HK-2 (cell line): ENCODE data around the gene GGT6.
"Not testable (repeated sequence)": the region's sequence is repeated elsewhere in the genome, so short reads cannot be mapped to it uniquely, and the experiment has no call there.

Experiments
- DNase-seq: peaks from one replicate; pipeline ENCODE4 v3.0.0-alpha.2; 2018; ENCODE audit not compliant: unreplicated experiment

The GGT6 gene, protein sequence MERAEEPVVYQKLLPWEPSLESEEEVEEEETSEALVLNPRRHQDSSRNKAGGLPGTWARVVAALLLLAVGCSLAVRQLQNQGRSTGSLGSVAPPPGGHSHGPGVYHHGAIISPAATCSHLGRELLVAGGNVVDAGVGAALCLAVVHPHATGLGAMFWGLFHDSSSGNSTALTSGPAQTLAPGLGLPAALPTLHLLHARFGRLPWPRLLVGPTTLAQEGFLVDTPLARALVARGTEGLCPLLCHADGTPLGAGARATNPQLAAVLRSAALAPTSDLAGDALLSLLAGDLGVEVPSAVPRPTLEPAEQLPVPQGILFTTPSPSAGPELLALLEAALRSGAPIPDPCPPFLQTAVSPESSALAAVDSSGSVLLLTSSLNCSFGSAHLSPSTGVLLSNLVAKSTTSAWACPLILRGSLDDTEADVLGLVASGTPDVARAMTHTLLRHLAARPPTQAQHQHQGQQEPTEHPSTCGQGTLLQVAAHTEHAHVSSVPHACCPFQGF

DNA sequence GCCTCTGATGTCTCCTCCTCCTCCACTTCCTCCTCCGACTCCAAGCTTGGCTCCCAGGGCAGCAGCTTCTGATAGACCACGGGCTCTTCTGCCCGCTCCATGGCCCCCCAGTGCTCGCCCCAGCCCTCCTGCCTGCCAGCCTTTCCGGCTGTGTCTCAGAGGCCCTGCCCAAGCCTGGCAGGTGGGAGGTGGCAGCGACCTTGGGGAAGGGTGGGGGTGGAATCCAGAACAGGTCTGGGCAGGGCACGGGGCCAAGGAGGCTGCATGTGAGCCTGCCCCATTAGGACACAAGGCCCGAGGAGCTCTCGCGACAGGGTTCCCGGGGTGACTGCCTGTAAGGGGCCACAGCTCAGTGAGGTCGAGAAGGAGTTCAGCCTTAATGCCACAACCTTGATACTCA, at the start of gene GGT6:
Gene GGT6, minus strand, starts transcription at position 157 of the 400 bp plus-strand sequence. Its CDS starts 56 bp downstream, at position 101.
- DNase-seq = no peak

DNA sequence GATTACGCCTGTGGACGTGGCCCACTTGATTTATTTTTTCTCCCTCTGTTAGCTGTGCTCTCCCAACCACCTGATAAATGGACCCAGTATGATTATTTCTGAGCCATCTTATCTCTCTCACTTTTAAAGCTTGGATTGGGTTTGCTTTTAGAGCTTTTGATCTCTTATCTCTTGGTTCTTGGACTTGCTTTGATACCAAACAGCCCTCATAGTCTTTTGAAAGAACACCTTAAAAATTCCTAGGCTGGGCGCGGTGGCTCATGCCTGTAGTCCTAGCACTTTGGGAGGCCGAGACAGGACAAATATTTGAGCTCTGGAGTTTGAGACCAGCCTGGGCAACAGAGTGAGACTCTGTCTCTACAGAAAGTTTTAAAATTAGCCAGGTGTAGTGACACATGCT, 49.8 kb upstream of the GGT6 start:
- DNase-seq = no peak

DNA sequence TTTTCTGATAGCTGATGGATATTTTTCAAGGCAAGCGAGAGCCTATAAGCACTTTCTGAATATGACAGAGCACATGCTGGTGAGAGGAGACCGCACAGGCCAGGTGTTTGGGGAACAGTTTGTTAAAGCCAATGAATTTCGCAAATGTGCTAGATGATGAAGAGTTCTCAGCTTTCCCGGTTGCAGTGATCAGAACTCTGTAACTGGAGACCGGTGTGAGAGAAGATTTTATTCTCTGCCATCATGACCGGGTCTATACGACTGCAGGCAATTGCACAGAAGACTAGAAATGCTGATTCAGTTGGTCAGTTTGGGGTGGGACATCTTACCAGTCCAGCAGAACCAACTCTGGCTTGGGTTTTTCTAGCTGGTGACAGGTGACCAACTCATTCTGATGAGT, 49.4 kb upstream of the GGT6 start:
- no peak for DNase-seq

DNA sequence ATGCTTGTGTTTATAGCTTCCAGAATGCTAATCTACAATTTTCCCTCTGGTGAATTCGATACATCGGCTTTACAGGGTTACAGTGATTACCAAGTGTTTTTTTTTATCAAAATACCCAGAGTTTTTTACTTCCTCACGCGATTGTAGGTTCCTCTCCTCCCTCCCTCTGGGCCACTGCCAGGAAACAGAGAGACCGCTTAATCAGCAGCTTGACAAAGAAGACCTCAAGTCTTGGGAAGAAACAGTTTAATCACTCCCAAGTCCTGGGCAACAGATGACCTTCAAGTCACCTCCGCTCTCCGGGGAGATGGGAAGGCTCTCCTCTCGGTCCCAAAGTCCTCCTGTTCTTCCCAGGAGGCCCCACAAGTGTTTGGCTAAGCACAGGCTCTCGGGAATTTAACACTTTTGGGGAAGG, 47.4 kb upstream of the GGT6 start:
- DNase-seq = no peak

DNA sequence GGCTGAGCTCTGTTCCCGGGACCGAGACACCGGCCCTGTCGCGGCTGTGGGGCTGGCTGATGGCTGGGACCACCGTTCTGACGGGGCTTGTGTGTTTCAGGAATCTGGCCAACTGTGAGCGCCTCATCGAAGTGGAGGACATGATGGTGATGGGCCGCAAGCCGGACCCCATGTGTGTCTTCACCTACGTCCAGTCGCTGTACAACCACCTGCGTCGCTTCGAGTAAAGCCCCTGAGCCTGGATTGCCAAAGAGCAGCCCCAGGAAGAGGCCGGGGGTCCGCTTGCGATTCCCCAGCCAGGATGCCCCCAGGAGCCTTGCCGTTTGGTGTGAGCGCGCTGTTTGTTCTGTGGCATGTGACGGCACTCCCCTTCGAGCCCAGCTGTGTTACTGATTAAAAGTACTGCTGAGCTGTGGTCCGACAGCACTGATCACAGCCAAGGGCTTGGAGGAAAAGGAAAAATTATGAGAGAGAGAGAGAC, 46.9 kb upstream of the GGT6 start:
- DNase-seq = no peak

DNA sequence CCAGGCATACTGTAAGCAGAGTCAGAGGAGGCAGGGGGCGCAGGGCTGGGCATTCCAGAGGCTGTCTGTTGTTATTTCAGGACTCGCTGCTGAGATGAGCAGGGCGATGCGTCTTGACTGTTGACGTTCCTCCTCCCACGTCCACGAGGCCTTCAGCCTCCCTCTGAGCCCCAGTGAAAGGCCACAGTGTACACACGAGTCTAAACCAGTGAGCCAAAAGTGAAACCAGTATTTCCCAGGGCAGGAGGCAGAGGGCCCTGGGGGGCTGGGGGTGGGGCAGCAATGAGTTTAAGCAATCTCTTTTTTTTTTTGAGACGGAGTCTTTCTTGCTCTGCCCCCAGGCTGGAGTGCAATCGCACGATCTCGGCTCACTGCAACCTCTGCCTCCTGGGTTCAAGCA, 45.4 kb upstream of the GGT6 start:
- DNase-seq = no peak

DNA sequence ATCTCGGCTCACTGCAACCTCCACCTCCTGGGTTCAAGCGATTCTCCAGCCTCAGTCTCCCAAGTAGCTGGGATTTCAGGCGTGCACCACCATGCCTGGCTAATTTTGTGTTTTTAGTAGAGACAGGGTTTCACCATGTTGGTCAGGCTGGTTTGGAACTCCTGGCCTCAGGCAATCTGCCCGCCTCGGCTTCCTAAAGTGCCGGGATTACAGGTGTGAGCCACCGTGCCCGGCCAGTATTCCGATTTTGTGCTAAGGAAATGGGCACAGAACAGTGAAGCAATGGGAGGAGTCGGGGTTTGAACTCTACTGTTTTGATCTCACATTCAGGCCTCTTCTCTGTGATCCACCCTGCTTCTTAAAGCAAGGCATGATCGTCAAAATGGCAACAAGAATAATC, 44.4 kb upstream of the GGT6 start:
- not testable (repeated sequence) for DNase-seq

DNA sequence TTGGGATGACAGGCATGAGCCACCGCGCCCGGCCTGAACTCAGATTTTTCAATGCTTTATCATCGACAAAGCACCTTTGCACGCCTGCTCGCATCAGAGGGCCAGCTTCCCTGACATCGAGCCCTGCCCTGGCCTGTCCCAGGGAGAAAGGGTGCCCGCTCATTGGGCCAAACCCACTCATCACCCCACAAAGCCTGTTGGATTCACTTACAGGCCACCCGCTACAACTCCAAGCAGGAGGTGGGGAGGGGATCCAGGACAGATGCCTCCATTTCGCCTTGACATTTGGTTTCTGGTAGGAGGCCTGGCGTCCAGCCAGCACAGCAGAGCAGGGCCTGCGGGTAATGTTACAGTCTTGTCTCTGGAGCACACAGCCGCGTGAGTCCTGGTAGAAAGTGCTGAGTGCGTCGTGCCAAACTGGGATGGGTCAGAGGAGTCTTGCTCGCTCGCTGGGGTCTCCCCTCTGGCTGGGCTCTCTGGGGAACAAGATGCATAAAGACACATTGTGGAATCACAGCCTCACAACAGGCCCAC, 43.8 kb upstream of the GGT6 start:
- DNase-seq = no peak

DNA sequence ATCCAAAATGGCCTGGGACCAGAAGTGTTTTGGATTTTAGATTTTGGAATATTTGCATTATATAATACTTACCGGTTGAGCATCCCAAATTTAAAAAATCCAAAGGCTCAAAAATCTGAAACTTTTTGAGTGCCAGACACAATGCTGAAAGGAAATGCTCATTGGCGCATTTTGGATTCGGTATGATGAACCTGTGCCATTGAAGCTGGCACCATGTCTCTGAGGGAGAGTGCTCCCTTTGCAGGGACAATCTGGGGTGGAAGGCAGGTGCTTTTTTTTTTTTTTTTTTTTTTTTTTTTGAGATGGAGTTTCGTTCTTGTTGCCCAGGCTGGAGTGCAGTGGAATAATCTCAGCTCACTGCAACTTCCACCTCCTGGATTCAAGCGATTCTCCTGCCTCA, 41.7 kb upstream of the GGT6 start:
- DNase-seq = no peak

DNA sequence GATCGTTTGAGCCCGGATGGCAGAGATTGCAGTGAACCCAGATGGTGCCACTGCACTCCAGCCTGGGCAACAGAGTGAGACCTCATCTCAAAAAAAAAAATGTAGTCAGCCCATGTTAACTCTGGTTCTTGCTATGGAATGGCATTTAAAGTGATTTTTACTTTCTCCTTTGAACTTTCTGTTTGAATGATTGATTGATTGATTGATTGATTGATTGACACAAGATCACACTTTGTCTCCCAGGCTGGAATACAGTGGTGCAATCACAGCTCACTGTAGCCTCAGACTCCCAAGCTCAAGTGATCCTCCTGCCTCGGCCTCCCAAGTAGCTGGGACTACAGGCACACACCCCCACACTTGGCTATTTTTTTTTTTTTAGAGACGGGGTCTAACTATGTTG, 40.9 kb upstream of the GGT6 start:
- no peak for DNase-seq

DNA sequence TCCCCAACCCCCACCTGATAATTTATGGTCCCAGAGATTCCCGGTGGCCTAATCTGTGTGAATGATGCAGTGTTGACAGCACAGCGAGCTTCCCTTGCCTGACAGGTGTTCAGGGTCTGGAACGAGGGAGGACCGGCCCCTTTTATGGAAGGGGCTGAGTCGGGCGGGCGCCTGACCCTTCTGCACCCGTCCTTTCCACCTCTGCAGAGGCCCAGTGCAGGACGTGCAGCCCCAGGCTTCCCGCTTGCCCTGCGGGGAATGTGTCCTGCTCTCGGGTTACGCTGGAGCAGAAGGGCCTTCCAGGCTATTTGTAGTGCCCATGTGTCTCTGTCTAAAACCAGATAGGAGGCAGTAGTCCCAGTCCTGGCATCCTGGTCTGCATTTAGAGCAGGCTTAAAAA, 40.2 kb upstream of the GGT6 start:
- no peak for DNase-seq

DNA sequence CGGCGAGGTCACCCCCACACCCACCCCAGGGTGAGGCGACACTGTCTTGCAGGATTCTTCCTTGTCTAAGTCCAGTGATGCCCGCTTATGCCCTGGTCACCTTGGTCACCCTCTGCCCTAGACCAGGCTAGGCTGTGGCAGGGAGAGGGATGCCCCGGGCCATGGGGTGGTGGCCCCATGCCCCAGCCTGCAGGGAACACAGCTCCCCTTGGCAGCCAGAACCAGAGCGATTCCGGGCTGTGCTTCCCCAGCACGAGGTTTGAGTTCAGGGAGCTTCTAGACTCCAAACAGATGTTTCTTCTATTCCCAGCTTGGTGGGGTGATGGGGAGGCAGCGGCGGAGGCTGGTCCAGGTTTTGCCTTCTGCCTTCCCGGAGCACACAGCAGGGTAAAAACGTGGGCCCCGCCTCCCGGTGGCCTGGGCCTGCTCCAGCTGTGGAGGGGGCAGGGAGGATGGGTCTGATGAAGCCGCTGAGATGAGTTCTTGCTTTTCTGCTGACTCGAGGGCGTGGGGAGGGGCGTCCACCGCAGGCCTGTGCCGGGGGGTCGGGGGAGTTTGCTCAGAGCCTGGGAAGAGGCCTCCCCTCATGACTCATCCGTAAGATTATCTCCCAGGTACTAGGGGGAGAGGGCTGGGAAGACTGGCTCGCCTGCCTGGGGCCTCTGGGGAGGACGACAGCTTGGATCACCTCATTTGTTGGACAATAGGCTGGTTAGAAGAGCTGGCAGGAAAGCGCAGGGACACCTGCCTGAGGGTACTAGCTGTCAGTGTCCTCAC, 39.3 kb upstream of the GGT6 start:
- no peak for DNase-seq

DNA sequence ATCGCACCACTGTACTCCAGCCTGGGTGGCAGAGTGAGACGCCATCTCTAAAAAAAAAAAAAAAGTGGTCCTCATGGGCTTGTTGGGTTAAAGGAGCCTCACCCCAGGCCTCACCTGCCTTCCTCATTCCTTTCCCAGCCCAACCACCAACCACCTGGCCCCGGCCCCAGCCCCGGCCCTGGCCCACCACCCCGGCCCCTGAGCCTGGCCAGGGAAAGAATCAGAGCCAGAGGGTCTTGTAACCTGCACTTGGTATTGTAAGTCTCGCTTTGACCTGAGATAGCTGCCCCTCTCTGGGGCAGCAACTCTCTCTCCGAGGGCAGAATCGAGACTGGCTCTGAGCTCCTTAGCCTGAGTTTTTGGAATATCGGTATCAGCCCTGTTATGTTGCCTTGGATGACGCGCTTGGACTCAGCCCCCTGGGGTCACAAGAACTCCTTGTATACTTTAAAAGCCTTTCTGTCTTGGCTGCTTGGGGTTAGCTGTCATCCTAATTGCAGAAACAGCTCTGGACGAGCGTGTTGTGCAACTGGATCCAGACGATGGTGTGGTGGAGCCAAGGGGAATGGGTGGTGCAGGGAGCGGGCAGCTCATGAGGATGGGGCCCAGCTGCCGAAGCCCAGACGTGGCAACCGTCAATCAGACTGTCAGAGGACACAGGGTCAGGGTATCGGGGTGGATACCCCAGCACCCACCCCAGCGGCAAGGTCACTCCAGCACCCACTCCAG, 38.6 kb upstream of the GGT6 start:
- no peak for DNase-seq

DNA sequence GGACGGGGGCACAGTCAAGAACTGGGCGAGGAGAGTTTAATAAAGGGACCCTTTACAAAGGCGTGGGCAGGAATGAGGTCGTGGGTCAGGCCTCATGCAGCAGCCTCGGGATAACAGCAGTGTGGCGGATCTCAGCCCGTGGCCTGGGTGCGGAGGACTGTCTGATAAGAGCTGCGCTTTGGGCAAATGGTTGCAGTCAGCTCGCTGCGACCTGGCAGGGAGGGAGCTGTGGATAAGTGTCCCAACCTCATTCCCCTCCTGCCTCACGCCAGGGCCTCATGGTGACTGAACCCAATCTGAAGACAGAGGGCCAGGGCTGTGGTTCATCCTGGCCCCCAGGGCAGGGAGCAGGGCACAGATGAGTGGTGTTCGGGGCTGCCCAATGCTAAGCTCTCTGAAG, 37.6 kb upstream of the GGT6 start:
- DNase-seq = no peak

DNA sequence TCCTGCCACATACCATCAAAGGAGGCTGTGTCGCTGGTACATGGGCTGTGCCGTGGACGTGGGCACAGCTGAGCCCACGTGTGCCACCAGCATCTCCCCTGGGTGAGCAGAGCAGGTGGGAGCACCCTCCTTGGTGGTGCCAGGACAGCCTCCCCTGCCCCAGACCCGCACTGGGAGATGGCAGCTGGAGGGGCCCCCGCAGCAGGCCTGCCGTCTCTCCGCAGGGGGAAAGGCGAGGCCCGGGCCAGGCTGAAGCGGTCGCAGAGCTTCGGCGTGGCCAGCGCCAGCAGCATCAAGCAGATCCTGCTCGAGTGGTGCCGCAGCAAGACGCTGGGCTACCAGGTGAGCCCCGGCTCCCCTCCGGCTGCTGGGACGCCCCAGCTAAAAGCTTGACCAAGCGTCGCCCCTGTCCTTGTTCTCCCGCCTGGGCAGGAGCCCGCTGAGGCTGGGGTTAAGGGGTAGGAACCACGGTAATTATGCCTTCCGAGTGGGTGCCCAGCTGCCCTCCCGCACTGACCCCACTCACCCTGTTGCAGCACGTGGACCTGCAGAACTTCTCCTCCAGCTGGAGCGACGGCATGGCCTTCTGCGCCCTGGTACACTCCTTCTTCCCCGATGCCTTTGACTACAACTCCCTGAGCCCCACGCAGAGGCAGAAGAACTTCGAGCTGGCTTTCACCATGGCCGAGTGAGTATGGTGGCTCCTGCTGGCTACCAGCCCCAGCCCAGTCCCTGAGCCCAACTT, 36.4 kb upstream of the GGT6 start:
- no peak for DNase-seq

DNA sequence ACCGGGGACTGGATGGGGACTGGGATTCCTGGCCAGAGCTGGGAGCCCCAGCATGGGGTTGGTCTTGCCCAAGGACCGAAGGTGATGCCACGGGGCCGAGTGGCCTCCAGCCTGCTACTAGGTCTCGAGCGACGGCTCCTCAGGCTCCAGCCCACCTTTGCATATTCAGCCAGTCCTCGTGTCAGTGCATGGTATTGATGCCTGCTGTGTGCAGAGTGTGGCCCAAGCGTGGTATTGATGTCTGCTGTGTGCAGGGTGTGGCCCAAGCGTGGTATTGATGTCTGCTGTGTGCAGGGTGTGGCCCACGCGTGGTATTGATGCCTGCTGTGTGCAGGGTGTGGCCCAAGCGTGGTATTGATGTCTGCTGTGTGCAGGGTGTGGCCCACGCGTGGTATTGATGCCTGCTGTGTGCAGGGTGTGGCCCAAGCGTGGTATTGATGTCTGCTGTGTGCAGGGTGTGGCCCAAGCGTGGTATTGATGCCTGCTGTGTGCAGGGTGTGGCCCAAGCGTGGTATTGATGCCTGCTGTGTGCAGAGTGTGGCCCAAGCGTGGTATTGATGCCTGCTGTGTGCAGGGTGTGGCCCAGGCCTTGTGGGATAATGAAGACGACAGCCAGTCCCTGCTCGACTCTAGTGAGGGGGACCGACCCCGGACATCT, 35.4 kb upstream of the GGT6 start:
- DNase-seq = not testable (repeated sequence)

DNA sequence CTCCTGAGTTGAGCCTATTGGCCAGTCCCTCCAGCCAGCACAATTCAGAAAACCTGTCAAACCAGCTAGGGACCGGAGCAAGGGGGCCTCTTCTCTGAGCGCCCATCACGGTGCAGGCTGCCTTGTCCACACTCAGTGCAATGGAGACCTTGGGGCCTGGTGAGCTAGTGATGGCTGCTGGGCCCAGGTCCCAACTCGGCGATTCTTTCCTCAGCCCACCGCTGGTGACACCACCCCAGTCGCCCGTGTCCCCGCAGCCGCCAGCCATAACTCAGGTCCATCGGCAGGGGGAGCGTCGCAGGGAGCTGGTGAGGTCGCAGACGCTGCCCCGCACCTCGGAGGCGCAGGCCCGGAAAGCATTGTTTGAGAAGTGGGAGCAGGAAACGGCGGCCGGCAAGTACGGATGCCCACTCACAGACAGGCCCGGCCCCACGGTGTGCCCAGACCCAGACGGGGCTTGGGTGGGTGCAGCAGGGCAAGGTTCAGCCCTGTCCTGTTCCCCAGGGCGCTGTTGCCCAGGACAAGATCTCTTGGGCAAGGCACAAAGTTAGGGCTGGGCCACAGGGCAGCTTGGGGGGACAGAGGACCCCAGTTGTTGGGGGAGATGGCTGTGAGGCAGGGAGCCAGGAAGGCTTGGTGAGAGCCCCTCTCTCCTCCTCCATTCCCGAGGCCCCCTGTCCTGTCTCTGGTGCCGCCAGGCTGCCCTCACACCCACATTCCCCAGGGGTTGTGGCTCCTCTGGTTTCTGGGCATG, 34.7 kb upstream of the GGT6 start:
- DNase-seq = no peak

DNA sequence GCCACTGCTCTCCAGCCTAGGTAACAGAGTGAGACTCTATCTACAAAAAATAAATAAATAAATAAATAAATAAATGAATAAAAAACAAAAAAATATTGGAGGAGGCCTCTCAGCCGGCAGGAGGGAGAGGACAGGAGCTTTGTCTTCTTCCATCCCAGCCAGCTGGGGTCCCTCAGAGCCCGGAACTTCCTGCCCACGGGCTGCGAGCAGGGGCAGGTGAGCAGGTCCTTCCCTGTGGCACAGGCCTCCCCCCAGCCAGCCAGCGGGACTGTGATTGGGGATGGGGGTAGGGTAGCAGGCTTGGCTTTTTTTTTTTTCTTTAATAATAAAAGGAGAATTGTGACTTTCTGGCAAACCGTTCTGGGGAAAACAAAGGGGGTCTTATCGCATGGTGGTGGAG, 34.0 kb upstream of the GGT6 start:
- no peak for DNase-seq

DNA sequence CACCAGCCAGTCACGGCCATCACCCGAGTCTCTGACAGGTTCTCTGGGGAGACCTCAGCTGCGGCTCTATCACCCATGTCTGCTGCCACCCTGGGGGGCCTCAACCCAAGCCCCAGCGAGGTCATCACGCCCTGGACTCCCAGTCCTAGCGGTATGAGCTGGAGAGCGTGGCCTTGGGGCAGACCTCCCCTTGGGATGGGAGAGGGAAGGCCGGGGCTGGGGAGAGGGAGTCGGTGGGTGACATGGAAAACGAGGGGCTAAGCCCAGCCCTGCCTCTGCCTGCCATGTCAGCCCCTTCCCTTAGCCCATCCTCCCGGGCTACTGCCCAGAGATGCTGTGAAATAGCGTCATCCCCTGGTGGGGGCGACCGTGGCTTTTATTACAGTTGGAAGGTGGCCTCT, 32.6 kb upstream of the GGT6 start:
- no peak for DNase-seq
